GM12864 (cell line): ENCODE measurements around the gene PLA2G6.
"Not testable (repeated sequence)": the region's sequence is repeated elsewhere in the genome, so short reads cannot be mapped to it uniquely, and the experiment has no call there.

Experiments
- DNase-seq: peaks from one replicate; pipeline ENCODE4 v3.0.0-alpha.2; 2011; ENCODE audit warnings: low read depth
- H3K4me3 ChIP-seq: 2 replicates; pipeline ENCODE4 v1.5.1; 2011; ENCODE audit warnings: mild to moderate bottlenecking, low read depth, low read length, control low read depth
- CTCF ChIP-seq: IDR thresholded peaks from 2 replicates; pipeline ENCODE4 v1.5.1; 2011; ENCODE audit warnings: low read depth, mild to moderate bottlenecking, moderate library complexity, low read length, control low read depth, inconsistent platforms; ENCODE audit errors: missing control alignments

PLA2G6 gene

GRCh38 chr22:38187413-38188212 lies 6.0 kb upstream of the PLA2G6 start:
- no peak overlapping the region for H3K4me3 ChIP-seq
- TF ChIP-seq CTCF: no peak
- DNase-seq: no peak

- H3K4me3 ChIP-seq: no peak overlapping the region
- TF ChIP-seq CTCF: no peak
- DNase-seq: no peak
Observed at GRCh38 chr22:38186429-38186828, 4.8 kb upstream of the PLA2G6 start.

DNA sequence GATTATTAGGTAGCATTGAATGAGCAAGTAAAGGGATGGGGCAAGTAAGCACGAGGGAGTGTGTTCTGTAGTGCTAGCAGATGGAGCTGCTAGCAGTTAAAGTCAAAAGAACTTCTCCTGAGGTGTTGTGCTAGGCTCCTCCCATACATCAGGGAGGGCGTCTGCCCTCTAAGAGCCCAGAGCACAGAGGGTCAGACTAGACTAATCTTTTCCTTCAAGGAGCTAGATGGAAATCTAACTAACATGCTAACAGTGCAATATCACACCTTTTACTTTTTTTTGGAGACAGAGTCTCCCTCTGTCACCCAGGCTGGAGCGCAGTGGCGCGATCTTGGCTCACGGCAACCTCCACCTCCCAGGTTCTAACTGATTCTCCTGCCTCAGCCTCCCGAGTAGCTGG lies 3.2 kb upstream of the PLA2G6 start:
- DNase-seq: no peak
- no peak for TF ChIP-seq CTCF

DNA sequence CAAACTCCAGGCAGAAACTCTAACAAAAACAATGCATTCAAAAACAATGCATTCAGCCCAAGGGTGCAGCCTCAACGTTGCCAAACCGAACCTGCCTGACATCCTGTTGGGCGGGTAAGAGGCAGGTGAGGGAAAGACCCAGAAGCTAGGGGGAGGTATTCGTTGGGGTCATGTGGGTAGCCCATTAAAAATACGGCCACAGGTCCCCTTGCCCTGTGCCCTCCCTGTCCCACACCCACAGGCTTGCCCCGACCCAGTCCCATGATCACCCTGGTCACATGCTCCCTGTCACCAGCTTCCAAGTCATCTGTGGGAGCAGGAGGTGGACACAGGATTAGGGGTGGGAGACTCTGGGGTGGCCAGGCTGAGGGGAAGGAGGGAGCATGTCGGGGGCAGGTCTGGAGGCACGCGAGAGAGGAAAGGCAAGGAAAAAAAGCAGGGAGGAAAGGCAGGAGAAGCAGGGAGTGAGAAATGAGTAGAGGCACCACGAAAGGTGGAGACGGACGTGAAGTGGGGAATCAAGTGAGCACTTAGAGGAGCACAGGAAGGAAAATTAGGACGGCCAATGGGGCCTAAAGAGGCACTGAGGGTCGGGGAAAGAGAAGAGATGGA lies 683 bp downstream of the PLA2G6 start:
- peak overlapping the region; percentile 72 for H3K4me3 ChIP-seq
- no peak for DNase-seq
- peak; percentile 15 for TF ChIP-seq CTCF

More for the DNA sequence above, 3.2 kb upstream of the PLA2G6 start:
- H3K4me3 ChIP-seq: no peak overlapping the region

GRCh38 chr22:38178605-38178937 lies 3.1 kb downstream of the PLA2G6 start:
- not testable (repeated sequence) for H3K4me3 ChIP-seq, DNase-seq

GRCh38 chr22:38177926-38178604 lies 3.6 kb downstream of the PLA2G6 start:
- no peak for DNase-seq
- TF ChIP-seq CTCF: no peak
- no peak overlapping the region for H3K4me3 ChIP-seq

GRCh38 chr22:38177571-38177925 lies 4.1 kb downstream of the PLA2G6 start:
- DNase-seq, H3K4me3 ChIP-seq: not testable (repeated sequence)

- H3K4me3 ChIP-seq: no peak overlapping the region
- DNase-seq: no peak
- no peak for TF ChIP-seq CTCF
Observed at GRCh38 chr22:38177044-38177443, 4.6 kb downstream of the PLA2G6 start.
